Cardiac fibroblast (primary cell): ENCODE data around the gene PDE6A.

Experiments used
- DNase-seq, 2 donors: peaks; one replicate each; pipeline versions ENCODE4 v3.0.0 to v3.0.0-alpha.2; 2010; ENCODE audit warnings: low read depth in 2 of 2
- H3K4me3 ChIP-seq, 2 donors: replicated peaks in 1 of 2; 1 replicate in 1 of 2; 2 replicates in 1 of 2; pipeline ENCODE4 v1.5.1; 2011; ENCODE audit warnings: low read depth in 2 of 2, low read length in 2 of 2, mild to moderate bottlenecking in 2 of 2, moderate library complexity in 1 of 2
- TF ChIP-seq, protein P1 (sequence below): IDR thresholded peaks from one replicate; pipeline ENCODE4 v1.5.1; 2011; ENCODE audit warnings: low read depth, mild to moderate bottlenecking, low read length, inconsistent platforms

PDE6A gene

GRCh38 chr5:149849966-149850910, 94.4 kb downstream of the PDE6A start:
- TF ChIP-seq, protein P1, sequence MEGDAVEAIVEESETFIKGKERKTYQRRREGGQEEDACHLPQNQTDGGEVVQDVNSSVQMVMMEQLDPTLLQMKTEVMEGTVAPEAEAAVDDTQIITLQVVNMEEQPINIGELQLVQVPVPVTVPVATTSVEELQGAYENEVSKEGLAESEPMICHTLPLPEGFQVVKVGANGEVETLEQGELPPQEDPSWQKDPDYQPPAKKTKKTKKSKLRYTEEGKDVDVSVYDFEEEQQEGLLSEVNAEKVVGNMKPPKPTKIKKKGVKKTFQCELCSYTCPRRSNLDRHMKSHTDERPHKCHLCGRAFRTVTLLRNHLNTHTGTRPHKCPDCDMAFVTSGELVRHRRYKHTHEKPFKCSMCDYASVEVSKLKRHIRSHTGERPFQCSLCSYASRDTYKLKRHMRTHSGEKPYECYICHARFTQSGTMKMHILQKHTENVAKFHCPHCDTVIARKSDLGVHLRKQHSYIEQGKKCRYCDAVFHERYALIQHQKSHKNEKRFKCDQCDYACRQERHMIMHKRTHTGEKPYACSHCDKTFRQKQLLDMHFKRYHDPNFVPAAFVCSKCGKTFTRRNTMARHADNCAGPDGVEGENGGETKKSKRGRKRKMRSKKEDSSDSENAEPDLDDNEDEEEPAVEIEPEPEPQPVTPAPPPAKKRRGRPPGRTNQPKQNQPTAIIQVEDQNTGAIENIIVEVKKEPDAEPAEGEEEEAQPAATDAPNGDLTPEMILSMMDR: no peak
- no peak overlapping the region for H3K4me3 ChIP-seq
- DNase-seq: no peak

- H3K4me3 ChIP-seq: no peak overlapping the region
- no peak for DNase-seq
- TF ChIP-seq, protein P1: no peak
Measured at GRCh38 chr5:149849280-149849965, 95.2 kb downstream of the PDE6A start.

DNA sequence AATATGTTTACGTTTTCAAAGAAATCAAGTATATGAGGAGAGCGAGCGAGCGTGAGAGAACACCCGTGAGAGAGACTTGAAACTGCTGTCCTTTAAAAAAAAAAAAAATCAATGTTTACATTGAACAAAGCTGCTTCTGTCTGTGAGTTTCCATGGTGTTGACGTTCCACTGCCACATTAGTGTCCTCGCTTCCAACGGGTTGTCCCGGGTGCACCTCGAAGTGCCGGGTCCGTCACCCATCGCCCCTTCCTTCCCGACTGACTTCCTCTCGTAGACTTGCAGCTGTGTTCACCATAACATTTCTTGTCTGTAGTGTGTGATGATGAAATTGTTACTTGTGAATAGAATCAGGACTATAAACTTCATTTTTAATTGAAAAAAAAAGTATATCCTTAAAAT, 97.0 kb downstream of the PDE6A start:
- DNase-seq: no peak
- TF ChIP-seq, protein P1: no peak

DNA sequence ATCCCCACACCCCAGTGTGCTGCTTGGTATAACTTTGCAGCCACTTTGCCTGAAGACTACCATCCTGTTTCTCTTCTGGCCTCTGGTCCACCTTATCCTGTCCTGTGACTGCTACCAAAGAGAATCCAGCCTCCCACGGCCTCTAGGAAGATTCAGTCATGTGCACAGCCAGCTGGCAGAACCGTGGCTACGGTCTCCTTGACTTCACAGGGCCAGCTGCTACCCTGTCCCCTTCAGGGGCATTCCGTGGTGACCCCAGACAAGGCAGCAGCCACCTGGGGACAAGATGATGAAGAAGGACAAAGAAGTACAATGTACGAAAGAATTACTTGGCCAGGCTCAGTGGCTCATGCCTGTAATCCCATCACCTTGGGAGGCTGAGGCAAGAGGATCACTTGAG, 98.6 kb downstream of the PDE6A start:
- TF ChIP-seq, protein P1: no peak
- DNase-seq: no peak
- no peak overlapping the region for H3K4me3 ChIP-seq

More for the DNA sequence above, 97.0 kb downstream of the PDE6A start:
- H3K4me3 ChIP-seq: no peak overlapping the region

DNA sequence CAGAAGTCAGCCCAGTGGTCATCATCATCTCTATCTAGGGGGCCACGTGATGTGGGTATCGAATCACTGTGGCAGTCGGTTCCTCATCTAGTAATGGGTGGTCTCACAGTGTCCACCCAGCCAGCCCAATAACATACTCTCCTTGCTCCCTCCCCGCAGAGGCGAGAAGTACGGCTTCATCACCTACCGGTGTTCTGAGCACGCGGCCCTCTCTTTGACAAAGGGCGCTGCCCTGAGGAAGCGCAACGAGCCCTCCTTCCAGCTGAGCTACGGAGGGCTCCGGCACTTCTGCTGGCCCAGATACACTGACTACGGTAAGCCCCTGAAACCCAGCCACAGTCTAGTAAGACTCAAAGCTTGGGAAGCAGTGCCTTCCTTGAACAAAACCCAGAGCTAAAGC, 99.0 kb downstream of the PDE6A start:
- no peak for DNase-seq
- TF ChIP-seq, protein P1: no peak
- H3K4me3 ChIP-seq: no peak overlapping the region

GRCh38 chr5:149841851-149842793, 102.5 kb downstream of the PDE6A start:
- DNase-seq: no peak
- H3K4me3 ChIP-seq: no peak overlapping the region
- TF ChIP-seq, protein P1: no peak
